ENCODE results near the gene GLT8D2. TPM values are rescaled to one million over a fixed set of nuclear protein-coding genes. Genes with fewer than 3 reads are reported as not detected.

Gene GLT8D2
- polyA plus RNA-seq, 4 donors, result 11.5 to 17.7 (median 16.0) TPM

GRCh38 chr12:104006929-104007328, 43.1 kb downstream of the GLT8D2 start:
- DNase-seq (ENCODE audit: low read depth in 4 of 4, low spot score in 3 of 4), result no peak

GRCh38 chr12:104003596-104003995, 46.4 kb downstream of the GLT8D2 start:
- no peak for DNase-seq (ENCODE audit: low read depth in 4 of 4, low spot score in 3 of 4)

DNA sequence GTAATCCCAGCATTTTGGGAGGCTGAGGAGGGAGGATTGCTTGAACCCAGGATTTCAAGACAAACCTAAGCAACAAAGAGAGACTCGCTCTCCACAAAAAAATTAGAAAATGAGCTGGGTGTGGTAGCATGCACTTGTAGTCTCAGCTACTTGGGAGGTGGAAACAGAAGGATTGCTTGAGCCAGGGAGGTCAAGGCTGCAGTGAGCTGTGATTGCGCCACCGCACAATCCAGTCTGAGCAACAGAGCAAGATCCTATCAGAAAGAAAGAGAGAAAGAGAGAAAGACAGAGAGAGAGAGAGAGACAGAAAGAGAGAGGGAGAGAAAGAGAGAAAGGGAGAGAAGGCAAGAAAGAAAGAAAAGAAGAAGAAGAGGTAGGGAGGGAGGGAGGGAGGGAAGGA, 47.3 kb downstream of the GLT8D2 start:
- no peak for DNase-seq (ENCODE audit: low read depth in 4 of 4, low spot score in 3 of 4)

DNA sequence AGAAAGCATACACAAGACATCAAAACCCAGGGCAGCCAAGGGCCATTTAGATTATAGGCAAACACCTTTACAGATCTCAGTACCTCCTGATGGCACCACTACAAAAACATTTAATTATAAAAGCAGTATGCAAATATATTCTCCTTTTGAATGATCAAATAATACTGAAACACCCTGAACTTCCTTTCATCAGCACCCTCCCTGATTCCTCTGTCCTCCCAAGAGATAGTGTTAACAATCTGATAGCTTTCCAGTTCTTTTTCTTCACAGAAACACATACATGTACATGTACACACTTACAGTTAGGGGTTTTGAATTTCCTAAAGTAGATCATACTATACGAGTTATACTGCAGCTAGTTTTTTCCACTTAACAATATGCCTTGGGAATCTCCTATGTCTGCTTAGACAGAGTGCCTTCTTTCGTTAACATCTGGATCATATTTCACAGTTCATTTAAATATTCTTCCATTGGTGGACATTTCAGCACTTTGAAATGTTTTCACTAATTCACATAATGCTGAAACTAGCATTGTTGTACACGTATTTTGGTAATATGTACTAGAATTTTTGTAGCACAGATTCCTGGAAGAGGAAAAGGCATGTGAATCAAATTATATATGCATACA, 49.1 kb downstream of the GLT8D2 start:
- no peak for DNase-seq (ENCODE audit: low read depth in 4 of 4, low spot score in 3 of 4)

DNA sequence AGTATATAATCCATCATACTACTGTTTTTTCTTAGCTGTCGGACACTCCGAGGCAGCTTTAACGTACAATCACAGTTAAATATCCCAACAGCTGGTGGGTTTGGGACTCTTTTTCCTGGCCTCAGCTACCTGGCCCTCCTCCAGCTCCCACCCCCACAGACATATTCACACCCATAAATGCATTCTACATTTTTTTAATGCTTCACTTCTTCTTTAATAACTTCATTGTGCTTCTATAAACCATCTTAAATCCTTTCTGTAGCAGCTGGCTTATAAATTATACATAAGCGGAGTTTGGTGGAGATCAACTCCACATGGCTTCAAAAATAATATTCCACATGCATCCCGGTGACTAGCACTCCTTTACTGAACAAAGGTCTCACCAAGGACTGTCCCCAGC, 51.0 kb downstream of the GLT8D2 start:
- no peak for DNase-seq (ENCODE audit: low read depth in 4 of 4, low spot score in 3 of 4)

- no peak for DNase-seq (ENCODE audit: low read depth in 4 of 4, low spot score in 3 of 4)
Measured at GRCh38 chr12:103997286-103997900, 52.6 kb downstream of the GLT8D2 start.

- DNase-seq (ENCODE audit: low read depth in 4 of 4, low spot score in 3 of 4), result no peak
Measured at GRCh38 chr12:103996595-103996994, 53.4 kb downstream of the GLT8D2 start.

GRCh38 chr12:103994235-103994634, 55.8 kb downstream of the GLT8D2 start:
- no peak for DNase-seq (ENCODE audit: low read depth in 4 of 4, low spot score in 3 of 4)

DNA sequence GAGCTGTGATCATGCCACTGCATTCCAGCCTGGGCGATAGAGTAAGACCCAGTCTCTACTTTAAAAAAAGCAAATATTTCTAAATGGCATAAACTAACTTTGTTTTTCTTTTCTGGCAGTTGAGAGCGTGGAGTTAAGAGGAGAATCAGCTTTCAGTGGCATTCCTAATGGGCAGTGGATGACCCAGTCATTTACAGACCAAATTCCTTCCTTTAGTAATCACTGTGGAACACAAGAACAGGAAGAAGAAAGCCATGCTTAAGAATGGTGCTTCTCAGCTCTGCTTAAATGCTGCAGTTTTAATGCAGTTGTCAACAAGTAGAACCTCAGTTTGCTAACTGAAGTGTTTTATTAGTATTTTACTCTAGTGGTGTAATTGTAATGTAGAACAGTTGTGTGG, 63.2 kb downstream of the GLT8D2 start:
- no peak for DNase-seq (ENCODE audit: low read depth in 4 of 4, low spot score in 3 of 4)

GRCh38 chr12:103978384-103978982, 71.5 kb downstream of the GLT8D2 start:
- DNase-seq (ENCODE audit: low read depth in 4 of 4, low spot score in 3 of 4), result no peak

GRCh38 chr12:103975368-103975767, 74.6 kb downstream of the GLT8D2 start:
- DNase-seq (ENCODE audit: low read depth in 4 of 4, low spot score in 3 of 4), result no peak

DNA sequence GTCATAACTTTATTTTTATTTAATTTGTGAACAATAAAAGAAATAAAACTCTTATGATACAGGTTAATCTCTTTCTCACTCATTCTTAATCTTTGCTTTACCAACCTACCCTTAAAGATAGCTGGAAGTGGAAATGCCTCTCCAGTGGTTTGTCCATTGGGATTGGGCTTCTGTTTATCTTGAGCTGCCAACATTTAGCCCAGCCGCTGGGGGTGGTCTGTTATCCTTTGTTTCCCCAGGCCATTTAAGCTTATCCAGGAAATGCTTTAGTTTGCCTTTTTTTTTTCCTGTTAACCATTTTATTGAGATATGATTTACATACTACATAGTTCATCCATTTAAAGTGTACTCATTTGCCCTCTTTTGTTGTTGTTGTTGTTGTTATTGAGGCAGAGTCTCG, 76.1 kb downstream of the GLT8D2 start:
- no peak for DNase-seq (ENCODE audit: low read depth in 4 of 4, low spot score in 3 of 4)

DNA sequence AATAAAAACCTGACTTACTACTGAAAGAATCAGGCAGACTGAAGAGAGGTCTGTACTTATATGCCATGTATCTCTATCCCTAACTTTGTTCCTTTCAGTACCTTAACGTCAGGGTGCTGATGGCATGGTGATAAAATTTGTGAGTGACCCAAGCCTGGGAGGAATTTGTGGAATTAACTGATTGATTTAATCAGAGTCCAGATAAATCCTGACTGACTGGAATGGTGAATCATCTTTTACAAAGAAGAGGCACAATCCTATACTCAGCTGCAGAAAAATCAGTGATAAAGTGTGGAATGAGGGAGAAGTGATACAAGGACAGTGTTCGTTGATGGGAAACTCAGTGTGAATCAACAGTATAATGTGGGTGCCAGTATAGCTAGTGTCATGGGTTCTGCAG, 80.6 kb downstream of the GLT8D2 start:
- DNase-seq (ENCODE audit: low read depth in 4 of 4, low spot score in 3 of 4), result no peak

DNA sequence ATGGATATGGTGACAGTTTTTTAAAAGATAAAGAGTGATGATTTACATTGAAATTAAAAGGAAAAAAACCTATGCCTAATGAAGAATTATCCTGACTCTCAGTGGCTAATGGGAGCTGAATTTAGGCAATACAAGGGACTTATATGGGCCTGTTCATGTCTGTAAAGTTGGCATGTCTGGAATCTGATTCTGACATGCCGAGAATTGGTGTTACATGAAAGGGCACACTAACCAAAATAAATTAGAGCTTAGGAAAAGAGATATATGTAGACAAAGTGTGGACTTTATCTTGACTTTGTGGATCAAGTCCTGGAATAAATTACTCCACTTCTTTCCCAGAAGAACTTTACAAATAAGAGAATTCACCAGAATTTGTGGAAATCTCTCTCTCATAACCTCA, 83.3 kb downstream of the GLT8D2 start:
- DNase-seq (ENCODE audit: low read depth in 4 of 4, low spot score in 3 of 4), result no peak

- peak; percentile 95 to 99 (median 97) for DNase-seq (ENCODE audit: low read depth in 4 of 4, low spot score in 3 of 4)
Measured at GRCh38 chr12:103965590-103966504, 84.1 kb downstream of the GLT8D2 start, which contains the start of gene TDG. TSS of gene TDG (plus strand) at chr12:103965872. CDS start at chr12:103966038, 166 bp downstream.

DNA sequence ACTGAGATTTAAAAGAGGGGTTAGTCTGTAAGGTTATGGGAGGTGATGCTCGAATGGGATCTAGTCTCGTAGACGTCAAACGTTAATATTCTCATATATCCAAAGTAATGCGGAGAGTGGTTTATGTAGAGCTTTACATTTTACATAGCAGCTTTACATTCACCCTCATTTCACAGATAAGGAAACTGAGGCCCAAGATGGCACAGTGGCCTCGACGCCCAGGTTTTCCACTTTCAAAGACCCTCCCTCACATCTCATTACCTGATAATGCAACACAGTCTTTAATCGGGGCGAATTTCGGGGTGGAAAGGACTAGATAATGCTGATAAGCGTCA, 84.8 kb downstream of the GLT8D2 start:
- DNase-seq (ENCODE audit: low read depth in 4 of 4, low spot score in 3 of 4), result no peak

DNA sequence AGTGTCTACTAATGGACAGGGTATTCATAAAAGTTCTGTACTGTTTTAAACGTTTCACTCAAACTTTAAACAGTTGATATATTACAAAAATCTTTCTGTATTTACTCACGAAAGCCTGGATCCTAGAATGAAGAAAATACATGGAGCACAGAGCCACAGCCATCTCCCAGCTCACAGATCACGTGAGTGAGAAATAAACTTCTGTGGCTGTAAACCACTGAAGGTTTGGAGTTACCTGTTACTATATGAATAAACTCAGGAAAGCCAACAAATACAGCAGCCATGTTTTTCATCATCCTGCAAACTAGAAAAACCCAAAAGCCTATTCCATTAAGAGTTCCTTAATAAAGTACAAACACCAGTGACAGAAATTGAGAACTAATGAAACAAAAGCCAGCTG, 85.2 kb downstream of the GLT8D2 start:
- no peak for DNase-seq (ENCODE audit: low read depth in 4 of 4, low spot score in 3 of 4)

- no peak for DNase-seq (ENCODE audit: low read depth in 4 of 4, low spot score in 3 of 4)
Measured at GRCh38 chr12:103962493-103962892, 87.5 kb downstream of the GLT8D2 start.

DNA sequence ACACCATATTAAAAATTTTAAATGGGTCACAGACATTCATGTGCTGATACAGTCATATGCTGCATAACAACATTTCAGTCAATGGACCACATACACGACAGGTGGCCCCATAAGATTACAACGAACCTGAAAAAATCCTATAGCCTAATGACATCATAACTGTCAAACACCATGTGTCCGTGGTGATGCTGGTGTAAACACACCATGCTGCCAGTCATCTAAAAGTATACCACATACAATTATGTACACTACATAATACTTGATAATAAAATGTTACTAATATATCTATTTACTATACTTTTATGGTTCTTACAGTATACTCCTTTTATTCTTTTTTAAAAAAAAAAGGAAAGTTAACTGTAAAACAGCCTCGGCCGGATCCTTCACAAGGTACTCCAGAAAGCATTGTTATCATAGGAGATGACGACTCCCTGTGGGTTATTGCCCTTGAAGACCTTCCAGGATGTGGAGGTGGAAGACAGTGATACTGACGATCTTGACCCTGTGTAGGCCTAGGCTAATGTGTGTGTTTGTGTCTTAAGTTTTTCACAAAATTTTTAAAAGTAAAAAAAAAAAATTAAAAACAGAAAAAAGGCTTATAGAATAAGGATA, 89.3 kb downstream of the GLT8D2 start:
- no peak for DNase-seq (ENCODE audit: low read depth in 4 of 4, low spot score in 3 of 4)

DNA sequence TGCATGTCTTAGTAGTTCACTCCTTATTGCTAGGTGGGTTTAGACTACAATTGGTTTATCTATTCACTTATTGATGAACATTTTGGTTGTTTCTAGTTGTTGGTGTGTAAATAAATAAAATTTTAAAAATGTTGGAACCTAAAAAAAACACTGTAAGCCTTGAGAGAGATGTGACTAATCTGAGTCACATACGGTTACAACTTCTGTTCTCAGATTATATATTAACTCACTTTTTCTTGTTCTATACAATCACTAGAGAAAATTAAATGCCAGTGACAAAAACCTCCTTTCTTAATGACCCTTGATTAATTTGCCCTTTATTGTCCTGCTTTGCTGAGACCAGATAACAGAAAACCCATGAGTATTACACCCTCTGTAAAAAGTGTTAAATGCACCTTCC, 91.4 kb downstream of the GLT8D2 start:
- DNase-seq (ENCODE audit: low read depth in 4 of 4, low spot score in 3 of 4), result no peak

DNA sequence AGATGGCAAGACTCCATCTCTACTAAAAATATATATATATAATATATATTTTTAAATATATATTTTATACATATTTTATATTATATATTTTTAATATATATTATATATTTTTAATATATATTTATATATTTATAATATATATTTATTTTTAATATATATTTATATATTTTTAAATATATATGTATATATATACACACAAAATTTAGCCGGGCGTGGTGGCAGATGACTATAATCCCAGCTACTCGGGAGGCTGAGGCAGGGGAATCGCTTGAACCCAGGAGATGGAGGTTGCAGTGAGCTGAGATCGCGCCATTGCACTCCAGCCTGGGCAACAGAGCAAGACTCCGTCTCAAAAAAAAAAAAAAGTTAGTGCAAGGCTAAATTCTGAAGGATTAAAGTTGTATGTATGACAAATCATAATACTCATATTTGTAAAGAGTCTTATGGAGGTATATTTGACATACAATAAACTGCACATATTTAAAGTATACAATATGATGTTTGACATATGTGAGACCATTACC, 92.1 kb downstream of the GLT8D2 start:
- DNase-seq (ENCODE audit: low read depth in 4 of 4, low spot score in 3 of 4), result no peak

Data from right renal pelvis (tissue), 4 donors.